SU-DHL-6 (cell line): ENCODE measurements around the gene ROBO2.

Experiments used
- H2AFZ ChIP-seq: fragments of 200-600 bp; sonication (generic); 2 replicates; pipeline ENCODE4 v1.6.1; 2014; ENCODE audit warnings: low read depth, mild to moderate bottlenecking, moderate library complexity, mixed read lengths, antibody characterized with exemption, low read length; ENCODE audit not compliant: severe bottlenecking
- H3F3A ChIP-seq: fragments of 200-600 bp; shearing (Covaris generic); 2 replicates; pipeline ENCODE4 v1.6.0; 2016; ENCODE audit warnings: antibody characterized with exemption, mild to moderate bottlenecking; ENCODE audit not compliant: insufficient read depth
- H3K27ac ChIP-seq: fragments of 200-600 bp; sonication (generic); 2 replicates; pipeline ENCODE4 v1.5.1; 2016; ENCODE audit warnings: low read depth, mild to moderate bottlenecking, low read length, moderate library complexity, mixed read lengths
- H3K27me3 ChIP-seq: fragments of 200-600 bp; sonication (generic), shearing (Covaris generic); 2 replicates; pipeline ENCODE4 v1.6.0; 2014; ENCODE audit warnings: mild to moderate bottlenecking, low read length
- H3K36me3 ChIP-seq: fragments of 200-600 bp; sonication (generic); 2 replicates; pipeline ENCODE4 v1.6.1; 2014; ENCODE audit warnings: mild to moderate bottlenecking, low read length, mixed read lengths
- H3K4me2 ChIP-seq: fragments of 300-600, 200-600 bp; shearing (Covaris generic), sonication (generic); 2 replicates; pipeline ENCODE4 v1.6.0; 2014; ENCODE audit warnings: low read length, low read depth, mild to moderate bottlenecking; ENCODE audit not compliant: poor library complexity, severe bottlenecking
- H3K4me3 ChIP-seq: fragments of 200-600 bp; sonication (generic); 2 replicates; pipeline ENCODE4 v1.5.1; 2014; ENCODE audit warnings: antibody characterized with exemption, low read length, mild to moderate bottlenecking, mixed read lengths; ENCODE audit not compliant: insufficient read depth, poor library complexity, severe bottlenecking
- H3K79me2 ChIP-seq: fragments of 200-600 bp; sonication (generic); 2 replicates; pipeline ENCODE4 v1.6.1; 2014; ENCODE audit warnings: mild to moderate bottlenecking, low read length, moderate library complexity; ENCODE audit not compliant: insufficient read depth
- H3K9ac ChIP-seq: fragments of 200-600 bp; sonication (generic); 2 replicates; pipeline ENCODE4 v1.7.0; 2014; ENCODE audit warnings: mild to moderate bottlenecking, low read length
- H3K9me2 ChIP-seq: fragments of 200-600 bp; sonication (generic); replicated peaks from 2 replicates; pipeline ENCODE4 v1.6.1; 2014; ENCODE audit warnings: low read length; ENCODE audit not compliant: insufficient read depth
- H3K9me3 ChIP-seq: fragments of 200-600 bp; sonication (generic); 2 replicates; pipeline ENCODE4 v1.6.1; 2014; ENCODE audit warnings: low read length, mixed read lengths; ENCODE audit not compliant: insufficient read depth
- H4K20me1 ChIP-seq: fragments of 200-600 bp; sonication (generic); 2 replicates; pipeline ENCODE4 v1.6.1; 2014; ENCODE audit warnings: low read depth, mild to moderate bottlenecking, antibody characterized with exemption, low read length, moderate library complexity, mixed read lengths
- EZH2phosphoT487 ChIP-seq: fragments of 200-600 bp; sonication (generic), shearing (Covaris generic); conservative IDR thresholded peaks from 2 replicates; pipeline ENCODE4 v1.6.1; 2018; ENCODE audit warnings: mild to moderate bottlenecking, antibody characterized with exemption, low read length, moderate library complexity, mixed read lengths
- TF ChIP-seq, protein P1 (sequence below): fragments of 200-600 bp; sonication (generic); IDR thresholded peaks from one replicate; pipeline ENCODE4 v1.5.1; 2017; ENCODE audit warnings: antibody characterized with exemption, mild to moderate bottlenecking, low read length, moderate library complexity; ENCODE audit not compliant: insufficient read depth, poor library complexity, severe bottlenecking

The ROBO2 gene

DNA sequence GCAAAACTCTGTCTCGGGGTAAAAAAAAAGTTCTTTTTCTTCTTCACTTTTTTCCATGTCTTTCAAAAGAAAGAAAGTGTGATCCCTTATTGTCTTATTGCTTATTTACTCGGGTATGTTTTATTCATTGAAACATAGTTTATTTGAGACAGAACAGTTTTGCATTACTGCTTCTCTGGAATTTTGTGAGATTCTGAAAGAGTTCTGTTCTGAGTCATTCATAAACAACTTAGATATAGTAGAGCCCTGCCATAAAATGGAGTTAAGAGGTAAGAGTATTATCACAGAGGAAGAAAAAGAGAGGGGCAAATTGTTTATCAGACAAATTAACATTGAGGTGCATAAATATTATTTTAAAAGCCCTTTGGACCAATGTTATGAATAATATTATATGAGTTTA lies 522.2 kb downstream of the ROBO2 start:
- H3K36me3 ChIP-seq, result no peaks in the 10 kb centered on the region
- H2AFZ ChIP-seq, result no peak overlapping the region
- H3K27me3 ChIP-seq, result no peaks in the 10 kb centered on the region
- no peak overlapping the region for H3K4me3 ChIP-seq
- H3K4me2 ChIP-seq, result no peak overlapping the region
- no peaks in the 10 kb centered on the region for H3F3A ChIP-seq
- no peak overlapping the region for H3K27ac ChIP-seq
- no peaks in the 10 kb centered on the region for H3K9me2 ChIP-seq
- no peak overlapping the region for H3K9ac ChIP-seq
- no peak for TF ChIP-seq EZH2phosphoT487
- TF ChIP-seq, protein P1, sequence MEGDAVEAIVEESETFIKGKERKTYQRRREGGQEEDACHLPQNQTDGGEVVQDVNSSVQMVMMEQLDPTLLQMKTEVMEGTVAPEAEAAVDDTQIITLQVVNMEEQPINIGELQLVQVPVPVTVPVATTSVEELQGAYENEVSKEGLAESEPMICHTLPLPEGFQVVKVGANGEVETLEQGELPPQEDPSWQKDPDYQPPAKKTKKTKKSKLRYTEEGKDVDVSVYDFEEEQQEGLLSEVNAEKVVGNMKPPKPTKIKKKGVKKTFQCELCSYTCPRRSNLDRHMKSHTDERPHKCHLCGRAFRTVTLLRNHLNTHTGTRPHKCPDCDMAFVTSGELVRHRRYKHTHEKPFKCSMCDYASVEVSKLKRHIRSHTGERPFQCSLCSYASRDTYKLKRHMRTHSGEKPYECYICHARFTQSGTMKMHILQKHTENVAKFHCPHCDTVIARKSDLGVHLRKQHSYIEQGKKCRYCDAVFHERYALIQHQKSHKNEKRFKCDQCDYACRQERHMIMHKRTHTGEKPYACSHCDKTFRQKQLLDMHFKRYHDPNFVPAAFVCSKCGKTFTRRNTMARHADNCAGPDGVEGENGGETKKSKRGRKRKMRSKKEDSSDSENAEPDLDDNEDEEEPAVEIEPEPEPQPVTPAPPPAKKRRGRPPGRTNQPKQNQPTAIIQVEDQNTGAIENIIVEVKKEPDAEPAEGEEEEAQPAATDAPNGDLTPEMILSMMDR, result no peak
- no peaks in the 10 kb centered on the region for H3K9me3 ChIP-seq
- no peaks in the 10 kb centered on the region for H3K79me2 ChIP-seq
- H4K20me1 ChIP-seq, result no peaks in the 10 kb centered on the region

DNA sequence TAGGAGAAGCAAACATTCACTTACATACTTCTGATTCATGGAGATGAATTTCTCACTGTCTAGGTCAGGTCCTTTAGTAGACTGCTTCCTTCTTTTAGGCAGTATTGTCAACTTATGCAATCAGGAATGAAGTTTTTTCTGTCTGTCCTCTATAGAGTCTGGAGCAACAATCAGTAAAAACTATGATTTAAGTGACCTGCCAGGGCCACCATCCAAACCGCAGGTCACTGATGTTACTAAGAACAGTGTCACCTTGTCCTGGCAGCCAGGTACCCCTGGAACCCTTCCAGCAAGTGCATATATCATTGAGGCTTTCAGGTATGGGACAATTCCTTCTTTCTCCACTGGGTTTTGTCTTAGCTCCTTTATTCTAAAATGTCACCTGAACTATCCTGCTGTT lies 523.1 kb downstream of the ROBO2 start:
- TF ChIP-seq, protein P1, result no peak
- TF ChIP-seq EZH2phosphoT487, result no peak
- no peak overlapping the region for H3K4me2 ChIP-seq
- H3K9me3 ChIP-seq, result no peaks in the 10 kb centered on the region
- no peaks in the 10 kb centered on the region for H3K36me3 ChIP-seq
- H4K20me1 ChIP-seq, result no peaks in the 10 kb centered on the region
- H3K4me3 ChIP-seq, result no peak overlapping the region
- no peaks in the 10 kb centered on the region for H3K79me2 ChIP-seq
- no peak overlapping the region for H3K9ac ChIP-seq
- H3K9me2 ChIP-seq, result no peaks in the 10 kb centered on the region
- H3F3A ChIP-seq, result no peaks in the 10 kb centered on the region
- H2AFZ ChIP-seq, result no peak overlapping the region
- no peaks in the 10 kb centered on the region for H3K27me3 ChIP-seq
- no peak overlapping the region for H3K27ac ChIP-seq

DNA sequence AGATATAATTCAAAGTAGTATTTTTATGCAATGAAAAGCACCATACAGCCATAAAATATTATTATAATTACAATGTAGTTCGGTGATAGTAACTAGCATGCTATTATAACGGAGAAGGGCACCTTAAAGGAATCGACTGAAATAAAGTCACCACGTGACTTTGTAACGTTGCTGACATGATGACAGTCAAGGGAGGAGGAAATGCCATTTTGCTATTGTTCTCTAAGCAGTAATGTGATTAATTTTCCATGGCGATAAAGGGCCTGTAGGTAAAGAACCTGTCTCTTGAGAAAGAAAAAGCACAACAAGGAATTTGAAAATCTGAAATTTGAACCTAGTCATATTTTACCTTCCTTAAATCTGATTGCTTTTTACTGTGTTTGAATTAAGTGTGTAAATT lies 526.2 kb downstream of the ROBO2 start:
- Histone ChIP-seq H3K36me3 (no peaks in the 10 kb centered on the region), H3K9ac (no peak overlapping the region), H3K4me3 (no peak overlapping the region), H4K20me1 (no peaks in the 10 kb centered on the region), H2AFZ (no peak overlapping the region), H3F3A (no peaks in the 10 kb centered on the region), H3K9me2 (no peaks in the 10 kb centered on the region), H3K9me3 (no peaks in the 10 kb centered on the region), H3K79me2 (no peaks in the 10 kb centered on the region), H3K4me2 (no peak overlapping the region), H3K27ac (no peak overlapping the region), H3K27me3 (no peaks in the 10 kb centered on the region)
- TF ChIP-seq, protein P1, result no peak
- no peak for TF ChIP-seq EZH2phosphoT487
